Pancreas (tissue), 10 donors: ENCODE results near the gene MEF2C. TPM values are rescaled to one million over a fixed set of nuclear protein-coding genes. Genes with fewer than 3 reads are reported as not detected.
A peak's percentile ranks its signal among the peaks of the same experiment; 100 is the strongest.

Experiments used
- ATAC-seq, 4 donors: fragments of 200-7000 bp; cut with Tn5 transposase; one replicate each; pipeline versions ENCODE4 v1.8.0 to v1.9.1; 2020; ENCODE audit warnings: mild to moderate bottlenecking in 4 of 4, moderate library complexity in 4 of 4
- DNase-seq, 6 donors: peaks; one replicate each; pipeline ENCODE4 v3.0.0-alpha.2; 2020
- FAIRE-seq: peaks from 2 replicates; lab custom pipeline; 2012; peaks lifted over from hg19 to GRCh38; lab: Jason Lieb, UNC
- H3K27ac ChIP-seq, 4 donors: fragments of 200-600 bp; sonication (generic); 1 replicate in 3 of 4; 2 replicates in 1 of 4; pipeline versions ENCODE4 v1.5.0 to v1.8.0; 2020
- H3K27me3 ChIP-seq, 4 donors: fragments of 200-600 bp; one replicate each; pipeline ENCODE4 v1.8.0; 2021
- H3K36me3 ChIP-seq, 3 donors: fragments of 200-600 bp; sonication (generic) in 1 of 3; one replicate each; pipeline versions ENCODE4 v1.5.0 to v1.8.0; 2020 to 2021
- H3K4me1 ChIP-seq, 3 donors: fragments of 200-600 bp; one replicate each; pipeline ENCODE4 v1.8.0; 2021
- H3K4me3 ChIP-seq, 4 donors: fragments of 200-600 bp; sonication (generic) in 2 of 4; one replicate each; pipeline versions ENCODE4 v1.5.0 to v1.8.0; 2020 to 2021
- H3K9me3 ChIP-seq, 4 donors: fragments of 200-600 bp; one replicate each; pipeline ENCODE4 v1.8.0; 2021
- CTCF ChIP-seq, 4 donors: fragments of 200-600 bp; sonication (generic) in 3 of 4; IDR thresholded peaks; one replicate each; pipeline versions ENCODE4 v1.5.0 to v1.8.0; 2021; ENCODE audit warnings: antibody characterized with exemption in 4 of 4
- WGBS, 2 donors: extraction: QIAGEN DNeasy Blood & Tissue Kit; methylation state at CpG; one replicate each; pipeline ENCODE4 v1.1.7; 2013; 5-methylcytosine and 5-hydroxymethylcytosine counted together
- intact Hi-C, 3 donors: fragments of 100-400 bp; cut with DNase I; formaldehyde crosslinking; loops; one replicate each; pipeline versions ENCODE4 v1.11.1 to v1.14.2; 2022
- polyA plus RNA-seq, 2 donors: library from polyadenylated mRNA; stranded (reverse); fragments of 200-250 nt; gene quantifications; one replicate each; pipeline ENCODE4 v1.2.3, GENCODE V29; 2013
- total RNA-seq, 6 donors: library from RNA; stranded (reverse); fragmentation: NEBNext Ultra II Directional in 4 of 6; extraction: Animal tissue kit (Norgen Biotek cat#: 25700) in 4 of 6; gene quantifications; one replicate each; pipeline versions ENCODE4 v1.2.1 to v1.2.4, GENCODE V29; 2021 to 2023
- donor health status: healthy with polysubstance abuse.
- donor health status: DM: no; HTN: no; CAD: no; lungs with moderate emphysema.
- donor health status: DM: no; HTN: no; CAD: no.
- donor health status: control.
- donor health status: control.
- donor health status: Bipolar disorder and iron deficiency.
- donor health status: DM: yes; HTN: yes; CAD: no.
- donor health status: DM: no; HTN: no; CAD: no.
- donor health status: DM: no; HTN: no; CAD: no.
- donor health status: DM: yes; HTN: yes; CAD: no.

The MEF2C gene
- total and polyA plus RNA-seq, 8 donors = 1.5 to 19.9 (median 4.8) TPM

- no peak overlapping the region for H3K27ac ChIP-seq
- TF ChIP-seq CTCF (IDR thresholded peaks at IDR 0.05) = no peak
- FAIRE-seq (no peak), DNase-seq (no peak), ATAC-seq (no peak)
- no peaks in the 10 kb centered on the region for H3K9me3 ChIP-seq
- H3K4me3 ChIP-seq = no peak overlapping the region
- WGBS, 2 donors = 8 to 9% methylated on average over 19 of the region's 19 CpGs
- intact Hi-C loops = no loop called here
- H3K36me3 ChIP-seq = no peaks in the 10 kb centered on the region
- peaks cover 0 to 82% (median 14%) of the 10 kb centered on the region in 4 donors for H3K27me3 ChIP-seq
- H3K4me1 ChIP-seq = peaks cover 0 to 13% (median 0%) of the 10 kb centered on the region in 3 donors
These were observed 187.8 kb downstream of the MEF2C start for GRCh38 chr5:88695232-88695631.

- intact Hi-C loops = no loop called here
These were observed 188.8 kb downstream of the MEF2C start for GRCh38 chr5:88694023-88694679.

GRCh38 chr5:88693071-88693932, 189.7 kb downstream of the MEF2C start:
- Histone ChIP-seq H3K4me1 (peaks cover 0 to 13% (median 0%) of the 10 kb centered on the region in 3 donors), H3K27me3 (peaks cover 3 to 84% (median 21%) of the 10 kb centered on the region in 4 donors), H3K36me3 (no peaks in the 10 kb centered on the region), H3K9me3 (no peaks in the 10 kb centered on the region), H3K4me3 (no peak overlapping the region), H3K27ac (no peak overlapping the region)
- TF ChIP-seq CTCF (IDR thresholded peaks at IDR 0.05) = no peak
- 8 to 11% methylated on average over 25 of the region's 25 CpGs for WGBS, 2 donors
- ATAC-seq (no peak), FAIRE-seq (no peak), DNase-seq (no peak)
- intact Hi-C loops = no loop called here

More at GRCh38 chr5:88694023-88694679, 188.8 kb downstream of the MEF2C start:
- Histone ChIP-seq H3K9me3 (no peaks in the 10 kb centered on the region), H3K27ac (no peak overlapping the region), H3K4me1 (peaks cover 0 to 13% (median 0%) of the 10 kb centered on the region in 3 donors), H3K27me3 (peaks cover 3 to 85% (median 18%) of the 10 kb centered on the region in 4 donors), H3K4me3 (no peak overlapping the region), H3K36me3 (no peaks in the 10 kb centered on the region)
- TF ChIP-seq CTCF (IDR thresholded peaks at IDR 0.05) = no peak
- DNase-seq (no peak), FAIRE-seq (no peak), ATAC-seq (no peak)
- 7 to 8% methylated on average over 28 of the region's 28 CpGs for WGBS, 2 donors

- peak in 3 of 4 donors; percentile 16 to 22 (median 20) for ATAC-seq
- Histone ChIP-seq H3K27me3 (peaks cover 0 to 91% (median 28%) of the 10 kb centered on the region in 4 donors), H3K4me3 (peak overlapping the region in 1 of 4 donors; percentile 20), H3K36me3 (no peaks in the 10 kb centered on the region), H3K9me3 (no peaks in the 10 kb centered on the region), H3K4me1 (peaks cover 0 to 13% (median 0%) of the 10 kb centered on the region in 3 donors), H3K27ac (no peak overlapping the region)
- no peak for TF ChIP-seq CTCF (IDR thresholded peaks at IDR 0.05)
- 3 to 4% methylated on average over 52 of the region's 52 CpGs for WGBS, 2 donors
- FAIRE-seq = no peak
- DNase-seq = no peak
- intact Hi-C loops = no loop called here
These were observed 190.8 kb downstream of the MEF2C start for GRCh38 chr5:88691945-88692868.
